Endodermal cell (in vitro differentiated cells): ENCODE measurements around the gene TMUB2. TPM values are rescaled to one million over a fixed set of nuclear protein-coding genes. Genes with fewer than 3 reads are reported as not detected.

Experiments
- DNase-seq: peaks from one replicate; pipeline ENCODE4 v3.0.0-alpha.2; 2017
- H3K27ac ChIP-seq: 2 replicates; pipeline ENCODE4 v1.5.1; 2013; ENCODE audit warnings: mild to moderate bottlenecking, low read depth, low read length, moderate library complexity
- H3K27me3 ChIP-seq: 2 replicates; pipeline ENCODE4 v1.6.1; 2013; ENCODE audit warnings: mild to moderate bottlenecking, low read length, moderate library complexity; ENCODE audit not compliant: insufficient read depth, control insufficient read depth, poor library complexity, severe bottlenecking
- H3K36me3 ChIP-seq: 2 replicates; pipeline ENCODE4 v1.7.0; 2013; ENCODE audit warnings: mild to moderate bottlenecking, low read length, moderate library complexity; ENCODE audit not compliant: control insufficient read depth, insufficient read depth
- H3K4me1 ChIP-seq: one replicate; pipeline ENCODE4 v1.7.0; 2013; ENCODE audit warnings: low read length; ENCODE audit not compliant: control insufficient read depth, insufficient read depth
- H3K4me3 ChIP-seq: 2 replicates; pipeline ENCODE4 v1.5.1; 2013; ENCODE audit warnings: mild to moderate bottlenecking, low read length, moderate library complexity
- H3K9ac ChIP-seq: 2 replicates; pipeline ENCODE4 v1.6.1; 2013; ENCODE audit warnings: mild to moderate bottlenecking, low read length, moderate library complexity; ENCODE audit not compliant: poor library complexity, severe bottlenecking; ENCODE audit errors: extremely low read depth
- H3K9me3 ChIP-seq: 2 replicates; pipeline ENCODE4 v1.6.1; 2013; ENCODE audit warnings: mild to moderate bottlenecking, low read length, moderate library complexity; ENCODE audit not compliant: control insufficient read depth
- H3K27ac Mint-ChIP-seq: 2 replicates; pipeline ENCODE4 v1.8.0; 2020; ENCODE audit warnings: mixed read lengths
- H3K27me3 Mint-ChIP-seq: 2 replicates; pipeline ENCODE4 v1.8.0; 2021; ENCODE audit warnings: mild to moderate bottlenecking, mixed read lengths; ENCODE audit not compliant: insufficient read depth
- H3K36me3 Mint-ChIP-seq: 2 replicates; pipeline ENCODE4 v1.8.0; 2020; ENCODE audit warnings: low read depth, mixed read lengths
- H3K4me1 Mint-ChIP-seq: 2 replicates; pipeline ENCODE4 v1.8.0; 2020; ENCODE audit warnings: mixed read lengths
- H3K4me3 Mint-ChIP-seq: 2 replicates; pipeline ENCODE4 v1.8.0; 2020; ENCODE audit warnings: mild to moderate bottlenecking, moderate library complexity, mixed read lengths
- H3K9me3 Mint-ChIP-seq: 2 replicates; pipeline ENCODE4 v1.8.0; 2020; ENCODE audit warnings: mild to moderate bottlenecking, mixed read lengths
- CTCF ChIP-seq: fragments of 200-600 bp; sonication (generic); conservative IDR thresholded peaks from 2 replicates; pipeline ENCODE4 v1.5.0; 2021; ENCODE audit warnings: antibody characterized with exemption, mild to moderate bottlenecking
- WGBS, 2 experiments: methylation state at CpG; one replicate each; pipeline versions ENCODE4 v1.1.5 to v1.1.7; 2013; ENCODE audit warnings: missing lambda C conversion rate in 2 of 2, mixed read lengths in 1 of 2; ENCODE audit not compliant: insufficient coverage in 1 of 2, insufficient read length in 1 of 2; 5-methylcytosine and 5-hydroxymethylcytosine counted together
- total RNA-seq, 2 donors: library from RNA; stranded (reverse); fragmentation: NEBNext Ultra II Directional in 1 of 2; extraction: Animal tissue kit (Norgen Biotek cat#: 25700) in 1 of 2; gene quantifications; 2 replicates in 1 of 2; 3 replicates in 1 of 2; pipeline ENCODE4 v1.2.1, GENCODE V29; 2021

The TMUB2 gene
- total RNA-seq, 2 donors from 2014 or later, result 28.8 to 33.1 TPM

- TF ChIP-seq CTCF, result no peak
These were observed 20.5 kb downstream of the TMUB2 start for GRCh38 chr17:44207319-44207718.

GRCh38 chr17:44207743-44208142 is 21.0 kb downstream of the TMUB2 start:
- Mint-ChIP-seq H3K27ac (no peak overlapping the region), H3K4me1 (peaks cover 13% of the 10 kb centered on the region), H3K27me3 (no peaks in the 10 kb centered on the region), H3K9me3 (no peaks in the 10 kb centered on the region), H3K36me3 (peaks cover 38% of the 10 kb centered on the region), H3K4me3 (no peak overlapping the region)
- H3K4me3 ChIP-seq, result no peak overlapping the region
- H3K36me3 ChIP-seq, result peaks cover 53% of the 10 kb centered on the region
- H3K9ac ChIP-seq, result no peak overlapping the region
- 94 to 97% methylated on average over 2 to 5 of the region's 5 CpGs for WGBS, 2 experiments
- no peaks in the 10 kb centered on the region for H3K27me3 ChIP-seq
- peaks cover 3% of the 10 kb centered on the region for H3K4me1 ChIP-seq
- no peak for TF ChIP-seq CTCF
- no peak for DNase-seq
- no peak overlapping the region for H3K27ac ChIP-seq
- no peaks in the 10 kb centered on the region for H3K9me3 ChIP-seq

More at GRCh38 chr17:44207319-44207718, 20.5 kb downstream of the TMUB2 start:
- no peaks in the 10 kb centered on the region for H3K27me3 ChIP-seq
- no peaks in the 10 kb centered on the region for H3K27me3 Mint-ChIP-seq
- H3K36me3 Mint-ChIP-seq, result peaks cover 37% of the 10 kb centered on the region
- no peaks in the 10 kb centered on the region for H3K9me3 Mint-ChIP-seq
- no peak overlapping the region for H3K4me3 ChIP-seq
- 92 to 95% methylated on average over 8 to 17 of the region's 17 CpGs for WGBS, 2 experiments
- H3K9me3 ChIP-seq, result no peaks in the 10 kb centered on the region
- peaks cover 17% of the 10 kb centered on the region for H3K4me1 Mint-ChIP-seq
- H3K27ac Mint-ChIP-seq, result no peak overlapping the region
- no peak for DNase-seq
- H3K36me3 ChIP-seq, result peaks cover 53% of the 10 kb centered on the region
- H3K27ac ChIP-seq, result no peak overlapping the region
- H3K4me3 Mint-ChIP-seq, result no peak overlapping the region
- peaks cover 5% of the 10 kb centered on the region for H3K4me1 ChIP-seq
- H3K9ac ChIP-seq, result no peak overlapping the region

- H3K4me3 Mint-ChIP-seq, result no peak overlapping the region
- DNase-seq, result no peak
- no peaks in the 10 kb centered on the region for H3K9me3 Mint-ChIP-seq
- H3K27ac Mint-ChIP-seq, result peak overlapping the region; percentile 72
- Histone ChIP-seq H3K4me1 (no peaks in the 10 kb centered on the region), H3K27me3 (no peaks in the 10 kb centered on the region), H3K9me3 (no peaks in the 10 kb centered on the region), H3K36me3 (peaks cover 70% of the 10 kb centered on the region), H3K27ac (no peak overlapping the region), H3K9ac (no peak overlapping the region), H3K4me3 (no peak overlapping the region)
- WGBS, 2 experiments, result 88 to 92% methylated on average over 11 of the region's 11 CpGs
- TF ChIP-seq CTCF, result no peak
- no peaks in the 10 kb centered on the region for H3K27me3 Mint-ChIP-seq
- H3K4me1 Mint-ChIP-seq, result no peaks in the 10 kb centered on the region
- H3K36me3 Mint-ChIP-seq, result peaks cover 59% of the 10 kb centered on the region
These were observed 23.1 kb downstream of the TMUB2 start for GRCh38 chr17:44209786-44210341.
